Thoracic aorta (tissue), 2 donors: ENCODE measurements around the gene FBXO42. TPM values are rescaled to one million over a fixed set of nuclear protein-coding genes. Genes with fewer than 3 reads are reported as not detected.

Experiments
- ATAC-seq: fragments of 150-250 bp; one replicate; pipeline ENCODE4 v1.8.0; 2017; ENCODE audit warnings: low read depth; ENCODE audit not compliant: insufficient number of reproducible peaks, low FRiP score
- DNase-seq: peaks from one replicate; pipeline ENCODE4 v3.0.0-alpha.2; 2020; ENCODE audit warnings: low spot score
- H3K27ac ChIP-seq, 2 donors: fragments of 200-600 bp; sonication (generic); 1 replicate in 1 of 2; 2 replicates in 1 of 2; pipeline ENCODE4 v1.5.1; 2016; ENCODE audit warnings: mild to moderate bottlenecking in 2 of 2, moderate library complexity in 2 of 2
- H3K27me3 ChIP-seq: fragments of 200-600 bp; sonication (generic); replicated peaks from 2 replicates; pipeline ENCODE4 v1.6.0; 2016; ENCODE audit warnings: mild to moderate bottlenecking; ENCODE audit not compliant: insufficient read depth
- H3K36me3 ChIP-seq: fragments of 200-600 bp; sonication (generic); one replicate; pipeline ENCODE4 v1.5.1; 2016
- H3K4me1 ChIP-seq, 2 donors: fragments of 200-600 bp; sonication (generic); 1 replicate in 1 of 2; 2 replicates in 1 of 2; pipeline versions ENCODE4 v1.5.1 to v1.6.0; 2016; ENCODE audit warnings: low read depth in 2 of 2, mild to moderate bottlenecking in 1 of 2; ENCODE audit not compliant: control insufficient read depth in 1 of 2
- H3K4me3 ChIP-seq: fragments of 200-600 bp; sonication (generic); 2 replicates; pipeline ENCODE4 v1.5.1; 2016; ENCODE audit warnings: mild to moderate bottlenecking
- H3K9me3 ChIP-seq: fragments of 200-600 bp; sonication (generic); 2 replicates; pipeline ENCODE4 v1.5.1; 2016
- total RNA-seq, 2 donors: library from RNA; depleted of rRNA; stranded (reverse); fragments of >200 nt; gene quantifications; one replicate each; pipeline versions ENCODE4 v1.1.0 to v1.2.3, GENCODE V29; 2016
- TF ChIP-seq, protein P1 (sequence below): fragments of 200-600 bp; sonication (generic); IDR thresholded peaks from one replicate; pipeline ENCODE4 v1.5.1; 2019; ENCODE audit warnings: antibody characterized with exemption

The FBXO42 gene
- total RNA-seq: 10 to 100 TPM; 71.2 to 72.2 TPM

DNA sequence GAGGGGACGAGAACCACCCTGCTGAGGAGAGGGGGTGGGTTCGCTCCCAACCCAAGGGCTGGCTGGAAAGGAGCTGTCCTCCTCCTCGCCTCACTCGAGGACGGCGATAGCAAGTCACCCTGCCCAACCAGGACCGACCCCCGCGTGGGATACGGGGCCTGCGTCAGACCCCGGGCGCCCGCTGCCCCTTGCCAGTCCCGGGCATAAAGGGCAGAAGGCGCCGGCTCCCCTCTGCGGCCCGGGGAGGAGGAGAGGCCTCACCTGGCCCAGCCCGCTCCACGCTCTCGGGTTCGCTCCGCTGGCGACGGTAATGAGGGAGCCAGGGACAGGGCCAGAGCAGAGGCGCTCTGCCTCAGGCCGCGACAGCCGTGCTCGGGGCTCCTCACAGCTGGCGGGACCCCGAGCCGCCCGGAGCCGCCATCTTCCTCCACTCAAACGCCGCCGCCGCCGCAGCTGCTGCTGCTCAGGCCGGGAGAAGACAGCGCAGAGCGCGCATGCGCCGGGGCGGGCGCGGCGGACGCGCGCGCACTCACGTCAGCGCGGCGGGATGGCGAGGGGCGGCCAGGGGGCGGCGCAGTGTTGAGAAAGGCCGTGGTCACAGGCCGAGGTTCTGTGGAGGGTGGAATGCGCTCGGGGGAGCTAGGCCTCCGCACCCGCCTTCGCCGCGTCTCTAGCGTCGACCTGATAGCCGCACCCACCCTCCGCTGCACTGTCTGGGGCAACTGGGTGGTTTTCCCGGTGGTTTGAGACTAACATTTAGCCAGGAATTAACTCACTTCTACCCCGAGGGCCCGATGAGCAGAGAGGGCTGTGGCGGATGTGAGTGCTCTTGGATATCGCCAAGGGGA lies at the start of gene FBXO42:
Gene FBXO42 (minus strand): TSS at position 487 of the 848 bp plus-strand sequence. CDS start 37,062 bp downstream, outside the sequence.
- TF ChIP-seq, protein P1, sequence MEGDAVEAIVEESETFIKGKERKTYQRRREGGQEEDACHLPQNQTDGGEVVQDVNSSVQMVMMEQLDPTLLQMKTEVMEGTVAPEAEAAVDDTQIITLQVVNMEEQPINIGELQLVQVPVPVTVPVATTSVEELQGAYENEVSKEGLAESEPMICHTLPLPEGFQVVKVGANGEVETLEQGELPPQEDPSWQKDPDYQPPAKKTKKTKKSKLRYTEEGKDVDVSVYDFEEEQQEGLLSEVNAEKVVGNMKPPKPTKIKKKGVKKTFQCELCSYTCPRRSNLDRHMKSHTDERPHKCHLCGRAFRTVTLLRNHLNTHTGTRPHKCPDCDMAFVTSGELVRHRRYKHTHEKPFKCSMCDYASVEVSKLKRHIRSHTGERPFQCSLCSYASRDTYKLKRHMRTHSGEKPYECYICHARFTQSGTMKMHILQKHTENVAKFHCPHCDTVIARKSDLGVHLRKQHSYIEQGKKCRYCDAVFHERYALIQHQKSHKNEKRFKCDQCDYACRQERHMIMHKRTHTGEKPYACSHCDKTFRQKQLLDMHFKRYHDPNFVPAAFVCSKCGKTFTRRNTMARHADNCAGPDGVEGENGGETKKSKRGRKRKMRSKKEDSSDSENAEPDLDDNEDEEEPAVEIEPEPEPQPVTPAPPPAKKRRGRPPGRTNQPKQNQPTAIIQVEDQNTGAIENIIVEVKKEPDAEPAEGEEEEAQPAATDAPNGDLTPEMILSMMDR: peak; percentile 38
- ATAC-seq: peak; percentile 92

DNA sequence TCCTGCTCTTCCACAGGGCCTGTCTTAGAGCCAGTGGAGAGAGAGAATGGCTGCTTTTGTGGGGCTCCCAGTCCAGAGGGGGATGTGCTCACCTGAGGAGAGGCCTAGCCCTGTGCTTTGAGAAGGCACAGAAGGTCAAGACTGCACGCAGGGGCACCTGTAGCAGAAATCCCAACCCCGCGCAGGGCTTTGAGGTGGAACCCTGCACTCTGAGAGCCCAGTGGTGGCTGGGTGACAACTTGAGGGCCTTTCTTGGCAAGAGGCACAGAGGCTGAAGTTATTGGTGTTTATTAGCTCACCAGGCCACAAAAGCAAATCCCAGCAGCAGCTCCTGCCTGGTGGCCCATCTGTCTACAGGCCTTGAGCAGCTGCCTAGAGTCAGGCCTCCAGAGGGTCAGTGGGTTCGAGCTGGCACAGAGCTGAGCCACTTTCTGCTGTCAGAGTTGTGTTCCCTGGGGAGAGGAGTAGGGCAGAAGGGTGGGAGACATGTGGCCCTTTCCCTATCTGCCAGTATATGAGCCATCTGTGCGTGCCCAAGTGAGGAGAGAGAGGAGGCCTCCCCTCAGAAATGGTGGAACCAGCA lies 46.2 kb upstream of the FBXO42 start:
- Histone ChIP-seq H3K27ac (no peak overlapping the region), H3K36me3 (peaks cover 13% of the 10 kb centered on the region), H3K4me1 (peaks cover 7 to 22% of the 10 kb centered on the region in 2 donors), H3K27me3 (no peaks in the 10 kb centered on the region), H3K4me3 (no peak overlapping the region), H3K9me3 (no peaks in the 10 kb centered on the region)
- TF ChIP-seq, protein P1: no peak
- DNase-seq (no peak), ATAC-seq (no peak)

More for the DNA sequence above, at the start of gene FBXO42:
- Histone ChIP-seq H3K27ac (peak within 1 kb of the TSS; percentile 85 to 97), H3K36me3 (no peaks in the 10 kb centered on the region), H3K27me3 (no peaks in the 10 kb centered on the region), H3K4me3 (peak within 1 kb of the TSS; percentile 99), H3K9me3 (no peaks in the 10 kb centered on the region), H3K4me1 (peaks cover 19 to 40% of the 10 kb centered on the region in 2 donors)
- DNase-seq: peak; percentile 55

DNA sequence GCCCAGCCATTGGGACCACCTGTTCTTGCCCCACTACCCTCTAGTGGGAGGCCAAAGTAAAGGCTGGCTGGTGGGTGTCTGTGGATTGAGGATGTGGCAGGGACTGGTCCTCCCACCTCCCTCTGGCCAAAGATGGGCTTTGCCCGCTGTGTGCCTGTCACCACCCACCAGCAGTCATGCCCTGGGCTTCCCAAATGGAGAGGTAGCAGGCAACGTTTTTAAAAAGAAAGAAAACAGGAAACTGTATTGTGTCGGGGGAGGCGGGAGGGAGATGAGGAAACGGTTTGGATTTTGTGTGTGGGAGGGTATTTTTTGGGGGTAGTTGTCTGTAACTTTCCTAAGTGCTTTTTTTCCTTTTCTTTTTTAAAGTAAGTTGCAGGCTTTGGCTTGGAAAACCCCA lies 44.8 kb upstream of the FBXO42 start:
- DNase-seq: no peak
- Histone ChIP-seq H3K4me3 (no peak overlapping the region), H3K4me1 (peaks cover 19 to 36% of the 10 kb centered on the region in 2 donors), H3K27ac (no peak overlapping the region), H3K9me3 (no peaks in the 10 kb centered on the region), H3K36me3 (peaks cover 13% of the 10 kb centered on the region), H3K27me3 (no peaks in the 10 kb centered on the region)
- ATAC-seq: no peak
- TF ChIP-seq, protein P1: no peak

DNA sequence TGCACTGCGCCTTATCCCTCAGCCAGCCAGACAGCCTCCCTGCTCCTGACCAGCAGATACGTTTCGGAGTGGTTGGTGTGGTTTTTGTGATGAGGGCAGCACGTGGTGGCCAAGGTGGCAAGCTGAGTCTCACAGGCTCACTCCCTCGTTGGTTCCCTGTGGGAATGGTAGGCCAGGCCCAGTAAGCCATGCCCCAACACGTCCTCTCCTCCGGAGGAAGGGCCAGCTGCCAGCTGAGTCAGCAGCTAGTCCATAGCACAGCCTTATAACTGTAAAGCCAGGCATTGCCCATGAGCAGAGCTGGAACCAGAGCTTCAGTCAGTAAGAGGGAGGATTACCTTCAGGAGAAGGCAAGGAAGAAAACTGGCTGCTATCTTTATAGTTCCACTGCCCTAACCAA lies 44.3 kb upstream of the FBXO42 start:
- DNase-seq: no peak
- Histone ChIP-seq H3K27me3 (no peaks in the 10 kb centered on the region), H3K4me1 (peaks cover 24 to 41% of the 10 kb centered on the region in 2 donors), H3K9me3 (no peaks in the 10 kb centered on the region), H3K27ac (no peak overlapping the region), H3K36me3 (peaks cover 13% of the 10 kb centered on the region), H3K4me3 (no peak overlapping the region)
- TF ChIP-seq, protein P1: no peak
- no peak for ATAC-seq

DNA sequence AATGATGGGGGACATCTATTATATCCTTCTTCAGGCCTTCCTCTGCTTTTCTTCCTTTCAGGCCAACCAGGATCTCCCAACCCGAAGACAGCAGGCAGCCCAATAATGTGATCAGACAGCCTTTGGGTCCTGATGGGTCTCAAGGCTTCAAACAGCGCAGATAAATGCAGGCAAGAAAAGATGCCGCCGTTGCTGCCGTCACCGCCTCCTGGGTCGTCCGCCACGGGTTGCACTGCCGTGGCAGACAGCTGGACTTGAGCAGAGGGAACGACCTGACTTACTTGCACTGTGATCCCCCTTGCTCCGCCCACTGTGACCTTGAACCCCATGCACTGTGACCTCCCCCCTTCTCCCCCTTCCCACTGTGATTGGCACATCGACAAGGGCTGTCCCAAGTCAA lies 42.7 kb upstream of the FBXO42 start:
- Histone ChIP-seq H3K36me3 (peaks cover 13% of the 10 kb centered on the region), H3K4me1 (peaks cover 31 to 56% of the 10 kb centered on the region in 2 donors), H3K27me3 (no peaks in the 10 kb centered on the region), H3K4me3 (no peak overlapping the region), H3K27ac (no peak overlapping the region), H3K9me3 (no peaks in the 10 kb centered on the region)
- ATAC-seq: no peak
- no peak for DNase-seq
- TF ChIP-seq, protein P1: no peak
